ENCODE data around the gene UBE2E3.
"Not testable (repeated sequence)": the region's sequence is repeated elsewhere in the genome, so short reads cannot be mapped to it uniquely, and the experiment has no call there.

The UBE2E3 gene

GRCh38 chr2:181085734-181086133, 105.3 kb downstream of the UBE2E3 start:
- DNase-seq = no peak

DNA sequence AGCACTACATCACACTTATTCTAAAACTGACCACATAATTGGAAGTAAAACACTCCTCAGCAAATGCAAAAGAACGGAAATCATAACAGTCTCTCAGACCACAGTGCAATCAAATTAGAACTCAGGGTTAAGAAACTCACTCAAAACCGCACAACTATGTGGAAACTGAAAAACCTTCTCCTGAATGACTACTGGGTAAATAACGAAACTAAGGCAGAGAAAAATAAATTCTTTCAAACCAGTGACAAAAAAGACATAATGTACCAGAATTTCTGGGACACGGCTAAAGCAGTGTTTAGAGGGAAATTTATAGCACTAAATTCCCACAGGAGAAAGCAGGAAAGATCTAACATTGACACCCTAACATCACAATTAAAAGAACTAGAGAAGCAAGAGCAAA, 111.5 kb downstream of the UBE2E3 start:
- DNase-seq = not testable (repeated sequence)

DNA sequence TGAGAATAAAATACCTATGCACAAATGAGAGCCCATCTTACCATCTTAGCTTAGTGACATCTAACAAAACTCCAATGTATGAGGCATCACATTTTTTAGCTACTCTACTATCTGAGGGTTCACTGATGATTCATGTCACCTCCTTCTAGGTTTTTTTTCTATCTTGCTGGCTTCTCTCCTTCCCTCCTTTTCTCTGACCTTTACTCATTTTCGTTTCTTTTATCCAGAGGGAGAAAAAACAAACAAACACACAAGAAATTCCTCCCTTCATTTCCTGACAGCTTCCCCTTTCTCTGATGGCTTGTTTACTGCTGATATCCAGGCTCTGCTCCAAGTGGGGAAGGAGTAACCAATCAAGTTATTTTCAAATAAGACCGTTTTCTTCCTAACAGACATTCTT, 115.1 kb downstream of the UBE2E3 start:
- no peak for DNase-seq

GRCh38 chr2:181103659-181104058, 123.3 kb downstream of the UBE2E3 start:
- no peak for DNase-seq

GRCh38 chr2:181104512-181105115, 124.2 kb downstream of the UBE2E3 start:
- peak; percentile 29 for DNase-seq

- DNase-seq = no peak
Observed at GRCh38 chr2:181105562-181105961, 125.2 kb downstream of the UBE2E3 start.

GRCh38 chr2:181106229-181106628, 125.8 kb downstream of the UBE2E3 start:
- peak; percentile 5 for DNase-seq

DNA sequence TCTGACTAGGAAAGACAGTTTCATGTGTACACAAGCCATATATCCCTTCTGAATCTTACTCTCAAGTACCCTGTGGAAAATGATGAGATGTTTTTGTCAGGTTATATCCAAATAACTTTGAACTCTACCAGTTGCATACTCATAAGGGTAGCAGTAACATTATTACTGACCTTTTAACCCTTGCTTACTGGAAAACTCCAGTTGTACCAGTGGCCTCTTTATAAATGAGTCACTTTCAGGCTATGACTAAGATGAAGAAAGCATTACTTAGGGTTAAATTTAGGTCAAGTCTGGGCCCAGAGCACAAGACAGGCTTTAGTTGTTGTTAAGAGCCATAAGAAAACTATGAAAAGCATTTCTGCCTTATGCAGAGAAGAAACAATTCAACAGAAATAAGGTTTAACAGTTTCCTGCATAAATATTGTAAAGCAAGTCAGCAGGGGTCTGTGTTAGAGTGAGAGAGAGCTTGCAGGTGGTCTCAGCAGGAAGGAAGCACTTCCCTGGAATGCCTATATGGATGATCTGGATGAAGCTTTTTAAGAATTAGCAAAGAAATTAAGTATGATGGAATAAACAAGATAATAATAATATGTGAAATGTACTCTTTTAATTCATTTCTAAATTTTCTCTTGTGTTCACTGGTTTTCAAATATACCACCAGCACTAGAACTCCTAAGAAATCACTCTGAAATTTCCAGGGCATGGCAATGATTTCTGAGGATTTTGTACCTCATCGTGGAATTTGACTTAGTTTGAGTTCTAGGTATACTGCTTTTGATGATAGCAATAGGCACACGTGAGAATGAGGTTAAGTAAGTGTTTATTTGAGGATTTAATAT, 126.6 kb downstream of the UBE2E3 start:
- no peak for DNase-seq

DNA sequence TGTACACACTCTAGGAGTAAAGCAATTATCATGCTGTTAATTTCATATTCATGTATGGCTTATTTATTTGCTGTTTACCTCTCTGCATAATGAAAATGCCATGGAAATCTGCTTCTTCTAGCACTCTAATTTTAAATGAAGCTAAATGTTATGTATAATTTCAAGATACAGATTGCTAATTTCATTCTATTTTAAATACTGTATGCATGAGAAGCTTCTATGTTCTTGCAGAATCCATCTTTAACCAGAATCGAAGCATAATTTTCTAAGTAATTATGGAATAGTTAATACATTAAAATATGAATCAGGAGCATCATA, 127.2 kb downstream of the UBE2E3 start:
- DNase-seq = no peak

DNA sequence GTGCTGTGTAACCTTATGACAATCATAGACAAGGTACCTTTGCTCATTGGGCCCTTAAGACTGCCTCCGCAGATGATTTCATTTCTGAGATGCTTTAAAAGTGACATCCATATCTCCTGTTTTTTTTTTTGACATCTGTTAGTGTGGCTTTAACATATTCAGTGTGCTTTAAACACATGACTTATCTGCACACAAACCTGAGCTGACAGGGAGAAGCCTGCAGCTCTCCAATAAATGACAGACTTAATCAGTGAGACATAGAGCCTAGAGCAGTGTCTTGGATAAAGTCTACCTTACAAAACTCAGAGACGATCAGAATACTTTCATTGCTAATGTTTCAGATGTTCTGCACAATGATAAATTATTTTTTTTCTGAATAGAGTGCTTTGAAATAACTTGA, 130.7 kb downstream of the UBE2E3 start:
- no peak for DNase-seq

GRCh38 chr2:181112916-181113315, 132.5 kb downstream of the UBE2E3 start:
- DNase-seq = no peak
